ENCODE data around the gene ING5. TPM values are rescaled to one million over a fixed set of nuclear protein-coding genes. Genes with fewer than 3 reads are reported as not detected.

The ING5 gene
- total RNA-seq, 4 donors from 2014 or later: 24.1 to 44.3 (median 30.5) TPM

GRCh38 chr2:241777686-241778627 is 76.1 kb downstream of the ING5 start:
- TF ChIP-seq CTCF (IDR thresholded peaks at IDR 0.05; ENCODE audit: low read depth): no peak

Other genes starting within 250 kb of the ING5 start
- 100 to 1,000 TPM in 2 of 4 donors, 10 to 100 TPM in 2; 85.3 to 230 (median 124) TPM for gene STK25, start 193.5 kb upstream of the ING5 start, total RNA-seq
- 100 to 1,000 TPM in 1 of 4 donors, 10 to 100 TPM in 3; 69.9 to 421 (median 80.4) TPM for gene BOK, start 143.3 kb upstream of the ING5 start, total RNA-seq
- 10 to 100 TPM; 24.8 to 54.3 (median 31.1) TPM for gene THAP4, start 64.9 kb upstream of the ING5 start, total RNA-seq
- gene ATG4B, start 64.3 kb upstream of the ING5 start, total RNA-seq: 100 to 1,000 TPM in 1 of 4 donors, 10 to 100 TPM in 3; 32.3 to 103 (median 47.7) TPM
- 10 to 100 TPM; 10.4 to 20.5 (median 17.2) TPM for gene DTYMK, start 15.2 kb upstream of the ING5 start, total RNA-seq
- gene D2HGDH, start 32.6 kb downstream of the ING5 start, total RNA-seq: 10 to 100 TPM; 12.1 to 44.3 (median 13.4) TPM
- 1 to 10 TPM in 1 of 4 donors, not detected in 3; 2.2 TPM for gene GAL3ST2, start 74.8 kb downstream of the ING5 start, total RNA-seq
- gene NEU4, start 107.2 kb downstream of the ING5 start, total RNA-seq: 1 to 10 TPM in 1 of 4 donors, under 1 TPM in 1, not detected in 2; 0.75 to 1.8 TPM
- under 1 TPM in 3 of 4 donors, not detected in 1; 0.44 to 0.57 (median 0.51) TPM for gene PDCD1, start 156.9 kb downstream of the ING5 start, total RNA-seq
- under 1 TPM in 1 of 4 donors, not detected in 3; 0.33 TPM for gene RTP5, start 167.7 kb downstream of the ING5 start, total RNA-seq

Data from subcutaneous adipose tissue (tissue), 4 donors.